Measurements from ENCODE around the gene LIME1. TPM values are rescaled to one million over a fixed set of nuclear protein-coding genes. Genes with fewer than 3 reads are reported as not detected.

LIME1 gene
- total RNA-seq, 1 experiment from 2014 or later, result 25.8 TPM

- no peak for TF ChIP-seq CTCF (IDR thresholded peaks at IDR 0.05; ENCODE audit: unreplicated experiment)
- peaks cover 96% of the 10 kb centered on the region for H3K36me3 Mint-ChIP-seq (ENCODE audit: insufficient read depth, unreplicated experiment)
- no peak overlapping the region for H3K4me3 Mint-ChIP-seq (ENCODE audit: low read depth, unreplicated experiment)
- BruUV-seq (replicated peaks), result no TSS peak
- no peak for DNase-seq
- H3K27me3 Mint-ChIP-seq (ENCODE audit: unreplicated experiment), result no peaks in the 10 kb centered on the region
- H3K9me3 Mint-ChIP-seq (ENCODE audit: low read depth, unreplicated experiment), result no peaks in the 10 kb centered on the region
- CTCF ChIA-PET, result no interaction called here
- H3K4me1 Mint-ChIP-seq (ENCODE audit: low read depth, unreplicated experiment), result peaks cover 38% of the 10 kb centered on the region
- peak overlapping the region; percentile 91 for H3K27ac Mint-ChIP-seq (ENCODE audit: unreplicated experiment)
- intact Hi-C loops (cut with micrococcal nuclease; ENCODE audit: unreplicated experiment), result no loop called here
Observed at GRCh38 chr20:63694584-63695423, 41.7 kb upstream of the LIME1 start.

- Mint-ChIP-seq H3K9me3 (ENCODE audit: low read depth, unreplicated experiment) (no peaks in the 10 kb centered on the region), H3K27me3 (ENCODE audit: unreplicated experiment) (no peaks in the 10 kb centered on the region), H3K4me3 (ENCODE audit: low read depth, unreplicated experiment) (no peak overlapping the region), H3K4me1 (ENCODE audit: low read depth, unreplicated experiment) (peaks cover 44% of the 10 kb centered on the region), H3K36me3 (ENCODE audit: insufficient read depth, unreplicated experiment) (peaks cover 96% of the 10 kb centered on the region), H3K27ac (ENCODE audit: unreplicated experiment) (peak overlapping the region; percentile 63)
- intact Hi-C loops (cut with micrococcal nuclease; ENCODE audit: unreplicated experiment), result no loop called here
- no peak for TF ChIP-seq CTCF (IDR thresholded peaks at IDR 0.05; ENCODE audit: unreplicated experiment)
- no TSS peak for BruUV-seq (replicated peaks)
- DNase-seq, result no peak
- CTCF ChIA-PET, result no interaction called here
Observed at GRCh38 chr20:63695424-63696305, 40.8 kb upstream of the LIME1 start.

GRCh38 chr20:63696306-63696627, 40.2 kb upstream of the LIME1 start:
- no peak for DNase-seq
- Mint-ChIP-seq H3K4me1 (ENCODE audit: low read depth, unreplicated experiment) (peaks cover 40% of the 10 kb centered on the region), H3K36me3 (ENCODE audit: insufficient read depth, unreplicated experiment) (peaks cover 96% of the 10 kb centered on the region), H3K9me3 (ENCODE audit: low read depth, unreplicated experiment) (no peaks in the 10 kb centered on the region), H3K27ac (ENCODE audit: unreplicated experiment) (peak overlapping the region; percentile 63), H3K27me3 (ENCODE audit: unreplicated experiment) (no peaks in the 10 kb centered on the region), H3K4me3 (ENCODE audit: low read depth, unreplicated experiment) (peak overlapping the region; percentile 30)
- no TSS peak for BruUV-seq (replicated peaks)
- no peak for TF ChIP-seq CTCF (IDR thresholded peaks at IDR 0.05; ENCODE audit: unreplicated experiment)
- intact Hi-C loops (cut with micrococcal nuclease; ENCODE audit: unreplicated experiment), result no loop called here
- CTCF ChIA-PET, result no interaction called here

- Mint-ChIP-seq H3K27ac (ENCODE audit: unreplicated experiment) (peak within 1 kb of the TSS; percentile 63), H3K27me3 (ENCODE audit: unreplicated experiment) (no peaks in the 10 kb centered on the region), H3K9me3 (ENCODE audit: low read depth, unreplicated experiment) (no peaks in the 10 kb centered on the region), H3K36me3 (ENCODE audit: insufficient read depth, unreplicated experiment) (peaks cover 95% of the 10 kb centered on the region), H3K4me1 (ENCODE audit: low read depth, unreplicated experiment) (peaks cover 35% of the 10 kb centered on the region), H3K4me3 (ENCODE audit: low read depth, unreplicated experiment) (peak within 1 kb of the TSS; percentile 30)
- CTCF ChIA-PET, result no interaction called here
- TF ChIP-seq CTCF (IDR thresholded peaks at IDR 0.05; ENCODE audit: unreplicated experiment), result no peak
- no peak for DNase-seq
- BruUV-seq (replicated peaks), result no TSS peak
- intact Hi-C loops (cut with micrococcal nuclease; ENCODE audit: unreplicated experiment), result no loop called here
Observed at GRCh38 chr20:63696628-63697356, 39.7 kb upstream of the LIME1 start, which contains the start of gene TNFRSF6B. TSS of gene TNFRSF6B (plus strand) at chr20:63696652. CDS start at chr20:63696768, 116 bp downstream.

Data from Calu3 (cell line).